OCI-LY3 (cell line): ENCODE measurements around the gene ICE1.

Experiments
- H2AFZ ChIP-seq: fragments of 200-600, 300-600 bp; shearing (Covaris generic); 2 replicates; pipeline ENCODE4 v1.6.0; 2014; ENCODE audit warnings: antibody characterized with exemption, low read depth, low read length
- H3K27ac ChIP-seq: fragments of 200-600, 300-600 bp; sonication (generic); 2 replicates; pipeline ENCODE4 v1.5.1; 2014; ENCODE audit warnings: mild to moderate bottlenecking, low read length, moderate library complexity, mixed read lengths
- H3K27me3 ChIP-seq: fragments of 200-600, 300-600 bp; sonication (generic); 2 replicates; pipeline ENCODE4 v1.6.1; 2014; ENCODE audit warnings: low read depth, low read length, mixed read lengths
- H3K36me3 ChIP-seq: fragments of 200-600, 300-600 bp; sonication (generic); replicated peaks from 2 replicates; pipeline ENCODE3; 2014; ENCODE audit warnings: low read depth, low read length, mixed read lengths
- H3K4me1 ChIP-seq: fragments of 300-600, 200-600 bp; sonication (generic); 2 replicates; pipeline ENCODE4 v1.6.1; 2014; ENCODE audit warnings: low read length, mixed read lengths
- H3K4me2 ChIP-seq: fragments of 200-600, 300-600 bp; sonication (generic); 2 replicates; pipeline ENCODE4 v1.6.1; 2014; ENCODE audit warnings: low read length, mixed read lengths
- H3K4me3 ChIP-seq: fragments of 300-600, 200-600 bp; sonication (generic); 2 replicates; pipeline ENCODE4 v1.5.1; 2014; ENCODE audit warnings: antibody characterized with exemption, mild to moderate bottlenecking, low read length, moderate library complexity
- H3K79me2 ChIP-seq: fragments of 300-600, 200-600 bp; shearing (Covaris generic); 2 replicates; pipeline ENCODE4 v1.6.1; 2014; ENCODE audit warnings: mild to moderate bottlenecking, low read length, mixed read lengths
- H3K9ac ChIP-seq: fragments of 300-600, 200-600 bp; shearing (Covaris generic); 2 replicates; pipeline ENCODE4 v1.6.0; 2014; ENCODE audit warnings: mild to moderate bottlenecking, low read length, moderate library complexity
- H3K9me3 ChIP-seq: fragments of 200-600, 300-600 bp; shearing (Covaris generic); 2 replicates; pipeline ENCODE4 v1.6.1; 2014; ENCODE audit warnings: low read length, mixed read lengths; ENCODE audit not compliant: insufficient read depth
- H4K20me1 ChIP-seq: fragments of 200-600, 300-600 bp; sonication (generic); 2 replicates; pipeline ENCODE4 v1.6.1; 2016; ENCODE audit warnings: low read length, mixed read lengths; ENCODE audit not compliant: insufficient read depth
- EZH2phosphoT487 ChIP-seq: fragments of 200-600 bp; shearing (Covaris generic); IDR thresholded peaks from 2 replicates; pipeline ENCODE4 v1.6.1; 2018; ENCODE audit warnings: antibody characterized with exemption, mixed run types, low read depth
- TF ChIP-seq, protein P1 (sequence below): fragments of 200-600, 300-600 bp; sonication (generic); IDR thresholded peaks from 2 replicates; pipeline ENCODE4 v1.5.1; 2014; ENCODE audit warnings: antibody characterized with exemption, low read length, low read depth

The ICE1 gene

DNA sequence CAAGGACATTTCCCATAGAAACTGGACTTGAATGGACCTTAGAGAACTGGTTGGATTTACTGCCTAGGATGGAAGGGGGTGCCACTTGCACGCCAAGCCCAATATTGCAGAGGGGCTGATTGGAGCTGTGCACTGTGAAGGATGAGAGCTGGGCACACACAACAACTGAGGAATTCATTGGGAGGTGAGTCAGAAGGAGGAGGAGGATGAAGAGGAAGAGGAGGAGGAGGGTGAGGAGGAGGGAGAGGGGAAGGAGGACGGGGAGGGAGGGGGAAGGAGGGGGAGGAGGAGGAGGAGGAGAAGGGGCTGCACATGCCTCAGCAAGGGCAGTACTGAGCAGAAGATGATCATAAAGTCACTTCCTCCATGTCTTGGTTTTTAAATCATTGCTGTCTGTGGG lies 5.7 kb upstream of the ICE1 start:
- H3K4me2 ChIP-seq, result no peak overlapping the region

DNA sequence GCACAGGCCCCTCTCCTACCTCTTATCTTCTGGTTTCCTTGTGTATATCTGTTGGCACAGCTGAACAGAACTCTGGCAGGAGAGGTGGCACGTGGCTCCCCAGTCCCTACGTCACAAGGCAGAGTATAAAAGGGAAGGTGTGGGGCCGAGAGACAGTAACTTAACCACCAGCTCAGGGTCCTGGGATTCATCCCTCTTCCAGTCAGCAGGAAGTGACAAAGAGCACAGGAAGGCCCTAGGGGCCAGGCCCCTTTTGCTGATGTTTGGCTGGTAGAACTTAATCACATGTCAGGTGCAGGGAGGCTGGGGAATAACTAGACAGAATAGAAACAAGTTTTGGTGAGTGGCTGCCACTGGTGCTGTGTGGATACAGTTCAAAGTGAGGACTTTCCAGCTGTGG lies 4.5 kb upstream of the ICE1 start:
- peaks cover 18% of the 10 kb centered on the region for H3K4me1 ChIP-seq
- H4K20me1 ChIP-seq, result no peaks in the 10 kb centered on the region
- no peak overlapping the region for H2AFZ ChIP-seq
- TF ChIP-seq EZH2phosphoT487, result no peak
- TF ChIP-seq, protein P1, sequence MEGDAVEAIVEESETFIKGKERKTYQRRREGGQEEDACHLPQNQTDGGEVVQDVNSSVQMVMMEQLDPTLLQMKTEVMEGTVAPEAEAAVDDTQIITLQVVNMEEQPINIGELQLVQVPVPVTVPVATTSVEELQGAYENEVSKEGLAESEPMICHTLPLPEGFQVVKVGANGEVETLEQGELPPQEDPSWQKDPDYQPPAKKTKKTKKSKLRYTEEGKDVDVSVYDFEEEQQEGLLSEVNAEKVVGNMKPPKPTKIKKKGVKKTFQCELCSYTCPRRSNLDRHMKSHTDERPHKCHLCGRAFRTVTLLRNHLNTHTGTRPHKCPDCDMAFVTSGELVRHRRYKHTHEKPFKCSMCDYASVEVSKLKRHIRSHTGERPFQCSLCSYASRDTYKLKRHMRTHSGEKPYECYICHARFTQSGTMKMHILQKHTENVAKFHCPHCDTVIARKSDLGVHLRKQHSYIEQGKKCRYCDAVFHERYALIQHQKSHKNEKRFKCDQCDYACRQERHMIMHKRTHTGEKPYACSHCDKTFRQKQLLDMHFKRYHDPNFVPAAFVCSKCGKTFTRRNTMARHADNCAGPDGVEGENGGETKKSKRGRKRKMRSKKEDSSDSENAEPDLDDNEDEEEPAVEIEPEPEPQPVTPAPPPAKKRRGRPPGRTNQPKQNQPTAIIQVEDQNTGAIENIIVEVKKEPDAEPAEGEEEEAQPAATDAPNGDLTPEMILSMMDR, result no peak
- no peaks in the 10 kb centered on the region for H3K27me3 ChIP-seq
- peaks cover 5% of the 10 kb centered on the region for H3K79me2 ChIP-seq
- no peak overlapping the region for H3K4me2 ChIP-seq
- no peaks in the 10 kb centered on the region for H3K36me3 ChIP-seq
- no peak overlapping the region for H3K27ac ChIP-seq
- H3K9ac ChIP-seq, result no peak overlapping the region
- no peaks in the 10 kb centered on the region for H3K9me3 ChIP-seq
- no peak overlapping the region for H3K4me3 ChIP-seq

More for the DNA sequence above, 5.7 kb upstream of the ICE1 start:
- Histone ChIP-seq H3K36me3 (no peaks in the 10 kb centered on the region), H3K79me2 (no peaks in the 10 kb centered on the region), H3K4me3 (no peak overlapping the region), H4K20me1 (no peaks in the 10 kb centered on the region), H3K4me1 (peaks cover 18% of the 10 kb centered on the region), H3K27me3 (no peaks in the 10 kb centered on the region), H3K9me3 (no peaks in the 10 kb centered on the region), H2AFZ (no peak overlapping the region), H3K9ac (no peak overlapping the region), H3K27ac (no peak overlapping the region)
- TF ChIP-seq, protein P1, result no peak
- TF ChIP-seq EZH2phosphoT487, result no peak

DNA sequence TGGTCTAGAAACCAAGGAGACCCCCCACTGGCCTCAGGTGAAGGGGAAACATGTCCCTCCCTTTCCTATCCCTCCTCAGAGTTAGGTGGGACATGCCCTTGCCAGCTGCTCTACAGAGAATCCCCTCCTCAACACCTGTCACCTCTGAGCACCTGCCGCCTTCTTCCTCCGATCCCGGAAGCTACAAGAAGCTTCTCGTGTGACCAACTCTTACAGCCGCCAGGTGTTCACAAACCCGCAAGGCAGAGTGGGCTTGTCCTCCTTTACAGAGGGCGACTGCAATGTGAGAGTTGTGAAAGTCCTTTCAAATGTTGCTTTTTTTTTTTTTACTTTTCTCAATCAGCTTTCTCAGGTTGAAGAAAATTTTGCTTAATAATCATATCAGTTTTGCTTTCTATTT lies 3.7 kb upstream of the ICE1 start:
- Histone ChIP-seq H3K79me2 (peaks cover 13% of the 10 kb centered on the region), H3K4me2 (peak overlapping the region; percentile 63), H3K27me3 (no peaks in the 10 kb centered on the region), H3K4me3 (peak overlapping the region; percentile 25), H3K9me3 (no peaks in the 10 kb centered on the region), H2AFZ (no peak overlapping the region), H3K36me3 (no peaks in the 10 kb centered on the region), H3K4me1 (peaks cover 21% of the 10 kb centered on the region), H3K27ac (no peak overlapping the region), H3K9ac (no peak overlapping the region), H4K20me1 (peaks cover 3% of the 10 kb centered on the region; the same call in 1 of the 2 replicates)
- no peak for TF ChIP-seq EZH2phosphoT487
- TF ChIP-seq, protein P1, result no peak

DNA sequence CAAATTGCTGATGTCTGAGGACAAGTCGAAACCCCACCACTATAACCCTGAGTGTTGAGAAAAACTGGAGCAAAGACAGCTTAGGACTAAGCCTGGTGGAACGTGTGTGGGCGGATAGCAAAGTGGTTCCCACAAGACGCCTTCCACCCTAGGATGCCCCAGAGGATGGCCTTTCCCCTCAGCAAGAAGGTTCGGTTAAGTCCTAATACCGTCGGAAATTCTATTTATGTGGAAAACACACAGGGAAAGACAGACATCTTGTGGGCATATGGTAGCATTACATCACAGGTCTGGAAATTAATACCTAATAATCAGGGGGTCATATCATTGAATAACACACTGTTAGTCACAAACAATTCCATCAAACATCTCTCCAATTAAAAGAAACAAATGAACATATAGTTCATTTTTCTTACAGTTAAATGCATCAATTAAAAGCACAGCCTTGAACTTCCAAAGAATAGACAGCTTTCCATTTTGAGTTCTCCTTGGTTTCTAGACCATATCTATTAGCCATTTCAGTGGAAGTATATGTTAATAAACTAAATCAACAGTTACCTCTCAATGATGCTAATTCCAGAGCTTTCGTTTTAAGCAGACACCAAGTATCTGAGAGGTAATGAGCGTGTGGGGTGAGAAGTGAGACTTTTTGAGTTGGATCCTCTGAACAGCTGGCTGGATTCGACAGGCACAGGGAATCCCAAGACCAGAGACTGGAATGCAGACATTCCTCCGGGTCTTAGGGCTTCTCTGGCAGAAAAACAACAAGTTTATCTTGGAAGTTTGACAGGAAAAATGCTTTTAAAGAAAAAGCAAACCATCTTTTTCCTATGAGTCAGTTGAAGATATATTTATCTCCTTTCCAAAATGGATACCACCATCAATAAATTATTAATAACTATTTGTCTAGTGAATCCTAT lies 2.9 kb upstream of the ICE1 start:
- Histone ChIP-seq H2AFZ (no peak overlapping the region), H3K4me2 (peak overlapping the region; percentile 63), H3K4me1 (peaks cover 27% of the 10 kb centered on the region), H3K36me3 (no peaks in the 10 kb centered on the region), H3K79me2 (peaks cover 20% of the 10 kb centered on the region), H3K27me3 (no peaks in the 10 kb centered on the region), H3K9ac (no peak overlapping the region), H3K9me3 (no peaks in the 10 kb centered on the region), H3K27ac (no peak overlapping the region), H3K4me3 (peak overlapping the region; percentile 25), H4K20me1 (peaks cover 5% of the 10 kb centered on the region; the same call in 1 of the 2 replicates)
- no peak for TF ChIP-seq EZH2phosphoT487
- TF ChIP-seq, protein P1, result peak; percentile 59
